Activated CD8-positive, alpha-beta T cell treated with anti-CD3 and anti-CD28 coated beads for 36 hours (primary cell): Measurements from ENCODE around the gene AMOTL1. TPM values are rescaled to one million over a fixed set of nuclear protein-coding genes. Genes with fewer than 3 reads are reported as not detected.
A peak's percentile ranks its signal among the peaks of the same experiment; 100 is the strongest.

ENCODE experiments used
- ATAC-seq: fragments of 200-7000 bp; cut with Tn5 transposase; one replicate; pipeline ENCODE4 v1.10.0; 2021; ENCODE audit warnings: mild to moderate bottlenecking, moderate library complexity
- CTCF ChIA-PET: fragments of 350-600 bp; sonication (Branson Sonifier 250); formaldehyde crosslinking; loops from one replicate; lab custom pipeline; 2021; ENCODE audit warnings: antibody characterized with exemption; lab: Charles Lee
- POLR2A ChIA-PET: fragments of 350-600 bp; sonication (Branson Sonifier 250); formaldehyde crosslinking; loops from one replicate; lab custom pipeline; 2021; ENCODE audit warnings: antibody characterized with exemption; lab: Charles Lee
- DNase-seq: peaks from one replicate; pipeline ENCODE4 v3.0.0-alpha.2; 2020
- H3K27ac Mint-ChIP-seq: one replicate; pipeline ENCODE4 v1.8.0; 2021; ENCODE audit warnings: mild to moderate bottlenecking, mixed read lengths
- H3K27me3 Mint-ChIP-seq: one replicate; pipeline ENCODE4 v1.8.0; 2021; ENCODE audit warnings: mixed read lengths
- H3K36me3 Mint-ChIP-seq: one replicate; pipeline ENCODE4 v1.8.0; 2021; ENCODE audit warnings: low read depth, mixed read lengths
- H3K4me1 Mint-ChIP-seq: one replicate; pipeline ENCODE4 v1.8.0; 2021; ENCODE audit warnings: low read depth, mixed read lengths
- H3K4me3 Mint-ChIP-seq: one replicate; pipeline ENCODE4 v1.8.0; 2021; ENCODE audit warnings: mild to moderate bottlenecking, moderate library complexity, mixed read lengths
- H3K9me3 Mint-ChIP-seq: one replicate; pipeline ENCODE4 v1.8.0; 2021; ENCODE audit warnings: mixed read lengths
- intact Hi-C: fragments of 100-400 bp; cut with micrococcal nuclease; formaldehyde crosslinking; loops from one replicate; pipeline ENCODE4 v1.10.0; 2022
- total RNA-seq, 2 experiments: library from RNA; stranded (reverse); gene quantifications; one replicate each; pipeline ENCODE4 v1.2.3, GENCODE V29; 2021
- TF ChIP-seq, protein P1 (sequence below): fragments of 200-600 bp; IDR thresholded peaks from one replicate; pipeline ENCODE4 v1.8.0; 2022; ENCODE audit warnings: antibody characterized with exemption, mild to moderate bottlenecking

The AMOTL1 gene
- total RNA-seq, 2 experiments from 2014 or later, result 1.5 to 1.7 TPM

DNA sequence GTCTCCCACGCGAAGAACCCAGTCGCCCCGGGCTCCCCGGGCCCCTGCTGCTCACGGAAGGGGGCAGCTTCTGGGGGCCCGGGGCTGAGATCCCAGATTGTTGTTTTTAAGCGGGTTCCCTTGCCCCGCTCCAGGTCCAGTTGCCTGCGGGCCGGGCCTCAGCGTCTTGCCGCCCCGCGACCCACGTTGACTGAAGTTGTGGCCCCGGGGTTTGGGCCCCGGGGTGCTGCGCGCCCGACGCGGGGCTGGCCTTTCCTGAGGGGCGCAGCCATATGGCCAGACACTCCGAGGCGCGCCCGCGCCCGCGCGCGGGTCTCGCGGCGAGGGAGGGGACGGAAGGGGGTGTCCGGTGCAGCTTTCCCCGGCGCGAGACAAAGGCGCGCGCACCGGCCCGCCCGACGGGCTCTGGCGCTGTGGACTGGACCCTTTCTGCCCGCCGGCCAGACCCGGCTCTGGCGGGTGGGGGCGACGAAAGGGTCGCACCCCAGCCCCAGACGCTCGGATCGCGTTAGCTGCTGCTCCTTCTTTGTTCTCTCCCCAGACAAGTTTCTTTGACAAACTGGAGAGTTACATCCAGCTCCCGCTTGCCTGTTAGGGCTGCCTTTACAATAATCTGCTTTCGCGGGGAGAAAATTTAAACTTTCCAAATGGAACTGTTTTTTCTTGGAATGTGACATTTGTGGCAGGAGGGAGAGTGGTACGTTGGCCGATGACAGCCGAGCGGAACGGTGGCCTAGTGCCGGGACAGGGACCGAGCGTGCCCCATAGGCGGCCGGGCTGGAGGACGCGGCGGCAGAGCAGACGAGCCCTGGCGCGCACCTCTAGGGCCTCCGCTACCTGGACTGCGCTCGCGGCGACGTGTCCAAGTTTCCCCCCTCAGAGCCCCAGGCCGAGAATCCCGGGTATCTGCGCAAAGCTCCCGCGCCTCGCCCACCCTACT lies 716 bp downstream of the AMOTL1 start:
- intact Hi-C loops, result loop anchor here (10.0 kb wide), 2 partner anchors 144 to 254 kb away; partner anchors contain the start of gene C11orf97
- DNase-seq (peak; percentile 11), ATAC-seq (peak; percentile 48)
- TF ChIP-seq, protein P1, sequence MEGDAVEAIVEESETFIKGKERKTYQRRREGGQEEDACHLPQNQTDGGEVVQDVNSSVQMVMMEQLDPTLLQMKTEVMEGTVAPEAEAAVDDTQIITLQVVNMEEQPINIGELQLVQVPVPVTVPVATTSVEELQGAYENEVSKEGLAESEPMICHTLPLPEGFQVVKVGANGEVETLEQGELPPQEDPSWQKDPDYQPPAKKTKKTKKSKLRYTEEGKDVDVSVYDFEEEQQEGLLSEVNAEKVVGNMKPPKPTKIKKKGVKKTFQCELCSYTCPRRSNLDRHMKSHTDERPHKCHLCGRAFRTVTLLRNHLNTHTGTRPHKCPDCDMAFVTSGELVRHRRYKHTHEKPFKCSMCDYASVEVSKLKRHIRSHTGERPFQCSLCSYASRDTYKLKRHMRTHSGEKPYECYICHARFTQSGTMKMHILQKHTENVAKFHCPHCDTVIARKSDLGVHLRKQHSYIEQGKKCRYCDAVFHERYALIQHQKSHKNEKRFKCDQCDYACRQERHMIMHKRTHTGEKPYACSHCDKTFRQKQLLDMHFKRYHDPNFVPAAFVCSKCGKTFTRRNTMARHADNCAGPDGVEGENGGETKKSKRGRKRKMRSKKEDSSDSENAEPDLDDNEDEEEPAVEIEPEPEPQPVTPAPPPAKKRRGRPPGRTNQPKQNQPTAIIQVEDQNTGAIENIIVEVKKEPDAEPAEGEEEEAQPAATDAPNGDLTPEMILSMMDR, result no peak
- peak overlapping the region; percentile 69 for H3K4me3 Mint-ChIP-seq
- no peak overlapping the region for H3K27ac Mint-ChIP-seq
- peaks cover 10% of the 10 kb centered on the region for H3K4me1 Mint-ChIP-seq
- H3K9me3 Mint-ChIP-seq, result no peaks in the 10 kb centered on the region
- CTCF ChIA-PET, result interaction anchor here (1.0 kb wide), 1 partner anchor 17 kb away, joined by 4 read pairs; no protein-coding TSS in a partner anchor
- POLR2A ChIA-PET, result no interaction called here
- H3K27me3 Mint-ChIP-seq, result peaks cover 39% of the 10 kb centered on the region
- H3K36me3 Mint-ChIP-seq, result no peaks in the 10 kb centered on the region

GRCh38 chr11:94769880-94770279 lies 1.7 kb downstream of the AMOTL1 start:
- no peak for ATAC-seq
- no peaks in the 10 kb centered on the region for H3K36me3 Mint-ChIP-seq
- peak overlapping the region; percentile 69 for H3K4me3 Mint-ChIP-seq
- no peak overlapping the region for H3K27ac Mint-ChIP-seq
- TF ChIP-seq, protein P1, result no peak
- no peak for DNase-seq
- intact Hi-C loops, result loop anchor here (10.0 kb wide), 2 partner anchors 145 to 255 kb away; partner anchors contain the start of gene C11orf97
- peaks cover 10% of the 10 kb centered on the region for H3K4me1 Mint-ChIP-seq
- ChIA-PET POLR2A (no interaction called here), CTCF (no interaction called here)
- peaks cover 39% of the 10 kb centered on the region for H3K27me3 Mint-ChIP-seq
- no peaks in the 10 kb centered on the region for H3K9me3 Mint-ChIP-seq

DNA sequence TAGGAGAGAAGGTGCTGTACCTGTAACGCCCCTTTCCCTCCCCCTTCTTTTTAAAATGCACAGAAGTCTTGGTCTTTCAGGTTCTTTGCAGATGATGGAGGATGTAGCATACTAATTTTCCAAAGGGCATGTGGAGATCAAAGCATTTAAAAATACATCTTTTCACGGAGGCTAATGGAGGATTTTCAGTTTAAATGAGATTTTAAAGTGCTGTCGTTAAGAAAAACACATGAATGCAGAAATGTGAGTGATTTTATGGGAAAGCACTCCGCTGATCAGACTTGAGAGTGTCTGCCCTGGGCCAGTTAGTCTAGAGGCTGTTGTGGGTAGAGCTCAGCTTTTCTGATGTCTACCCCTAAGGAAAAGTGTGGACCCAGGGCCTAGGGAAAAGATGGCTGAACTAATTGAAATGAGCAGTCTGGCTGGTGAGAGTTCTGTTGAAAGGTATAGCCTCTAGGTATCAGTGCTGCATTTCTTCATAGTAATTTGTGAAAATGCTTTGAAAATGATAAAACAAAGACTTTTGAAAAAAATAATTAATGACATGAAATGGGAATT lies 2.5 kb downstream of the AMOTL1 start:
- Mint-ChIP-seq H3K4me1 (peaks cover 10% of the 10 kb centered on the region), H3K4me3 (no peak overlapping the region), H3K27ac (no peak overlapping the region), H3K36me3 (no peaks in the 10 kb centered on the region), H3K9me3 (no peaks in the 10 kb centered on the region), H3K27me3 (peaks cover 39% of the 10 kb centered on the region)
- ChIA-PET POLR2A (no interaction called here), CTCF (no interaction called here)
- DNase-seq (no peak), ATAC-seq (no peak)
- intact Hi-C loops, result no loop called here
- TF ChIP-seq, protein P1, result no peak

DNA sequence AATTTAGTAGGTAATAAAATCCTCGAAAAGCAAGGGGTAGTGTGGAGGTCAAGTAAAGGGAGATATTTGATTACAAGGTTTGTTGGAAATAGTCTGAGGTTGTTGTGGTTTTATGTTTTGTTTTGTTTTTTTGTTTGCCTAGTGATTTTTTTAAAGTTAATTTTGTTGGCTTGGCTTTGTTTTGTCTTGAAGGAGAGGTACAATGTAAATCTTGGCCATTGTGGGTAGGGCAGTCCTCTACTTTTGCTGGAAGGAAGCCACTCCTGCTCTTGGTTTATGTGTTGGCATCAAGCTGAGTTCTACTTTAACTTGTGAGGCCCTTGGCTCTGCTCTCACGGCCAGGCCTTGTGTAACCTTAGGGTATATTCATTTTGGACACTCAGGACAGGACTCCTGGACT lies 3.2 kb downstream of the AMOTL1 start:
- no peak for ATAC-seq
- ChIA-PET CTCF (interaction anchor here (1.6 kb wide), 1 partner anchor 126 kb away, joined by 3 read pairs; no protein-coding TSS in a partner anchor), POLR2A (interaction anchor here (0.7 kb wide), 1 partner anchor 194 kb away, joined by 3 read pairs; no protein-coding TSS in a partner anchor)
- H3K27me3 Mint-ChIP-seq, result peaks cover 39% of the 10 kb centered on the region
- no peaks in the 10 kb centered on the region for H3K9me3 Mint-ChIP-seq
- no peaks in the 10 kb centered on the region for H3K36me3 Mint-ChIP-seq
- H3K27ac Mint-ChIP-seq, result no peak overlapping the region
- H3K4me1 Mint-ChIP-seq, result peaks cover 10% of the 10 kb centered on the region
- TF ChIP-seq, protein P1, result no peak
- DNase-seq, result no peak
- intact Hi-C loops, result no loop called here
- no peak overlapping the region for H3K4me3 Mint-ChIP-seq
